ENCODE results near the gene STXBP5.

Gene STXBP5

GRCh38 chr6:147299035-147299434 is 94.8 kb downstream of the STXBP5 start:
- Histone ChIP-seq H3K4me1 (ENCODE audit: control insufficient read depth, insufficient read depth, low read length) (no peaks in the 10 kb centered on the region), H3K4me3 (ENCODE audit: low read length) (no peak overlapping the region), H3K36me3 (ENCODE audit: control insufficient read depth, insufficient read depth, low read length) (peaks cover 9% of the 10 kb centered on the region), H3K9ac (ENCODE audit: low read length) (no peak overlapping the region), H3K27me3 (ENCODE audit: control insufficient read depth, insufficient read depth, low read length) (no peaks in the 10 kb centered on the region), H3K27ac (ENCODE audit: low read depth, low read length) (no peak overlapping the region)

GRCh38 chr6:147301070-147301469 is 96.9 kb downstream of the STXBP5 start:
- Histone ChIP-seq H3K27ac (ENCODE audit: low read depth, low read length) (no peak overlapping the region), H3K4me3 (ENCODE audit: low read length) (no peak overlapping the region), H3K4me1 (ENCODE audit: control insufficient read depth, insufficient read depth, low read length) (no peaks in the 10 kb centered on the region), H3K36me3 (ENCODE audit: control insufficient read depth, insufficient read depth, low read length) (peaks cover 9% of the 10 kb centered on the region), H3K27me3 (ENCODE audit: control insufficient read depth, insufficient read depth, low read length) (no peaks in the 10 kb centered on the region), H3K9ac (ENCODE audit: low read length) (no peak overlapping the region)

DNA sequence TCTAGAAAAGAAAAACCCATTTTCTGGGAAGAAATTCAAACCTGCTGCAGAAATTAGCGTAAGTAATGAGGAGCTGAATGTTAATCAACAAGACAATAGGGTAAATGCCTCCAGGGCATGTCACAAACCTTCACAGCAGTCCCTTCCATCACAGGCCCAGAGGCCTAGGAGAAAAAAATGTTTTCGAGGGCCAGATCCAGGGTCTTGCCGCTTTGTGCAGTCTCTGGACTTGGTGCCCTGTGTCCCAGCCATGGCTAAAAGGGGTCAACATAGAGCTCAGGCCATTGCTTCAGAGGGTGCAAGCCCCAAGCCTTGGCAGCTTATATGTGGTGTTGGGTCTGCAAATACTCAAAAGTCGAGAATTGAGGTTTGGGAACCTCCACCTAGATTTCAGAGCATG is 99.8 kb downstream of the STXBP5 start:
- Histone ChIP-seq H3K36me3 (ENCODE audit: control insufficient read depth, insufficient read depth, low read length) (peaks cover 3% of the 10 kb centered on the region), H3K9ac (ENCODE audit: low read length) (no peak overlapping the region), H3K27me3 (ENCODE audit: control insufficient read depth, insufficient read depth, low read length) (no peaks in the 10 kb centered on the region), H3K4me3 (ENCODE audit: low read length) (no peak overlapping the region), H3K4me1 (ENCODE audit: control insufficient read depth, insufficient read depth, low read length) (no peaks in the 10 kb centered on the region), H3K27ac (ENCODE audit: low read depth, low read length) (no peak overlapping the region)

DNA sequence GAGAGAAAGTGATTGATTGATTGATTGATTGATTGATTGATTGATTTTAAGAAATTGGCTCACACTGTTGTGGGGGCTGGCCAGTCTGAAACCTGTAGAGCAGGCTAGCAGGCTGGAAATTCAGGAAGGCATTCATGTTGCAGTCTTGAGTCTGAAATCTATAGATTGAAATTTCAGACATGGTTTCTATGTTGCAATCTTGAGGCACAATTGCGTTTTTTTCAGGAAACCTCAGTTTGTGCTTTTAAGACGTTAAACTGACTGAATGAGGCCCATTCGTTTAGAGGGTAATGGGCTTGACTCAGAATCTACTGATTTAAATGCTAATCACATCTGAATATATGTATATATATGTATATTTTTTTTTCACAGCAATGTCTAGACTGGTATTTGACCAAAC is 106.3 kb downstream of the STXBP5 start:
- Histone ChIP-seq H3K9ac (ENCODE audit: low read length) (no peak overlapping the region), H3K27ac (ENCODE audit: low read depth, low read length) (no peak overlapping the region), H3K27me3 (ENCODE audit: control insufficient read depth, insufficient read depth, low read length) (no peaks in the 10 kb centered on the region), H3K4me1 (ENCODE audit: control insufficient read depth, insufficient read depth, low read length) (no peaks in the 10 kb centered on the region), H3K4me3 (ENCODE audit: low read length) (no peak overlapping the region), H3K36me3 (ENCODE audit: control insufficient read depth, insufficient read depth, low read length) (no peaks in the 10 kb centered on the region)

- Histone ChIP-seq H3K36me3 (ENCODE audit: control insufficient read depth, insufficient read depth, low read length) (no peaks in the 10 kb centered on the region), H3K27ac (ENCODE audit: low read depth, low read length) (no peak overlapping the region), H3K27me3 (ENCODE audit: control insufficient read depth, insufficient read depth, low read length) (no peaks in the 10 kb centered on the region), H3K4me1 (ENCODE audit: control insufficient read depth, insufficient read depth, low read length) (no peaks in the 10 kb centered on the region), H3K4me3 (ENCODE audit: low read length) (no peak overlapping the region), H3K9ac (ENCODE audit: low read length) (no peak overlapping the region)
Measured at GRCh38 chr6:147311218-147311617, 107.0 kb downstream of the STXBP5 start.

DNA sequence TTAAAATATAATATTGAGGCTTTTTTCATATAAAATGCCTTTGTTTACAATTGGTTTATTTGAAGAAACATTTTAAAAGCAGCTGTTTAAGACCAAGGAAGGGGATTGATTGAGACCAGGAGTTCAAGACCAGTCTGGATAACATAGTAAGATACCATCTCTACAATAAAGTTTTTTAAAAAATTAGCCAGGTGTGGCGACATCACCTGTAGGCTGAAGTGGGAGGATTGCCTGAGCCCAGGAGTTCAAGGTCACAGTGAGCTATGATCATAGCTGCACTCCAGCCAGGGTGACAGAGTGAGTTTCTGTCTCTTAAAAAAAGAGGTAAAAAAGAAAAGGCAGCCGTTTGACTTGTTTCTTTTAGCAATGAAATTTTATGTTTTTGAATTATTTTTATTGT is 117.0 kb downstream of the STXBP5 start:
- no peak overlapping the region for H3K27ac ChIP-seq (ENCODE audit: low read depth, low read length)
- H3K36me3 ChIP-seq (ENCODE audit: control insufficient read depth, insufficient read depth, low read length) = no peaks in the 10 kb centered on the region
- H3K9ac ChIP-seq (ENCODE audit: low read length) = no peak overlapping the region
- H3K4me1 ChIP-seq (ENCODE audit: control insufficient read depth, insufficient read depth, low read length) = no peaks in the 10 kb centered on the region
- no peak overlapping the region for H3K4me3 ChIP-seq (ENCODE audit: low read length)
- H3K27me3 ChIP-seq (ENCODE audit: control insufficient read depth, insufficient read depth, low read length) = no peaks in the 10 kb centered on the region

- H3K4me3 ChIP-seq (ENCODE audit: low read length) = no peak overlapping the region
Measured at GRCh38 chr6:147322299-147323162, 118.3 kb downstream of the STXBP5 start.

GRCh38 chr6:147325557-147325956 is 121.3 kb downstream of the STXBP5 start:
- H3K36me3 ChIP-seq (ENCODE audit: control insufficient read depth, insufficient read depth, low read length) = peaks cover 3% of the 10 kb centered on the region
- H3K27ac ChIP-seq (ENCODE audit: low read depth, low read length) = no peak overlapping the region

More at GRCh38 chr6:147322299-147323162, 118.3 kb downstream of the STXBP5 start:
- Histone ChIP-seq H3K4me1 (ENCODE audit: control insufficient read depth, insufficient read depth, low read length) (no peaks in the 10 kb centered on the region), H3K27me3 (ENCODE audit: control insufficient read depth, insufficient read depth, low read length) (no peaks in the 10 kb centered on the region), H3K9ac (ENCODE audit: low read length) (no peak overlapping the region), H3K36me3 (ENCODE audit: control insufficient read depth, insufficient read depth, low read length) (peaks cover 3% of the 10 kb centered on the region), H3K27ac (ENCODE audit: low read depth, low read length) (no peak overlapping the region)

DNA sequence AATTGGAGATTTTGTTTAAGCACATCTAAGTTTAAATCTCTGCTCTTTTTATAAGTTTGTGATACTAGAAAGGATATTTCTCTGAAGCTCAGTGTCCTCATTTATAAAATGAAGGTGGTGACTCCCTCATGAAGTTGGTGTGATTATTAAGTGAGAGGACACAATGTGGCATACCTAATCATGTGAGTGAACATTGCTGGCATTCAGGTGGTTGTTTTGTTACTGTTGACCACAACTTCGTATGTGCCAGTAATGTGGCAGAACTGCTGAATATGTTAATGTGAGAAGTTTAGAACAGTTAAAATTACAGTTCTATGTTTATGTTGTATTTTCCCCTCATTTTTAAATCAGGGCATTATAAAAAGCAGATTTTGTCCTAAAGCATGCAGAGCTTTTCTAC is 127.2 kb downstream of the STXBP5 start:
- Histone ChIP-seq H3K27ac (ENCODE audit: low read depth, low read length) (no peak overlapping the region), H3K36me3 (ENCODE audit: control insufficient read depth, insufficient read depth, low read length) (peaks cover 3% of the 10 kb centered on the region), H3K27me3 (ENCODE audit: control insufficient read depth, insufficient read depth, low read length) (no peaks in the 10 kb centered on the region)

More at GRCh38 chr6:147325557-147325956, 121.3 kb downstream of the STXBP5 start:
- Histone ChIP-seq H3K4me3 (ENCODE audit: low read length) (no peak overlapping the region), H3K27me3 (ENCODE audit: control insufficient read depth, insufficient read depth, low read length) (no peaks in the 10 kb centered on the region), H3K9ac (ENCODE audit: low read length) (no peak overlapping the region), H3K4me1 (ENCODE audit: control insufficient read depth, insufficient read depth, low read length) (no peaks in the 10 kb centered on the region)

DNA sequence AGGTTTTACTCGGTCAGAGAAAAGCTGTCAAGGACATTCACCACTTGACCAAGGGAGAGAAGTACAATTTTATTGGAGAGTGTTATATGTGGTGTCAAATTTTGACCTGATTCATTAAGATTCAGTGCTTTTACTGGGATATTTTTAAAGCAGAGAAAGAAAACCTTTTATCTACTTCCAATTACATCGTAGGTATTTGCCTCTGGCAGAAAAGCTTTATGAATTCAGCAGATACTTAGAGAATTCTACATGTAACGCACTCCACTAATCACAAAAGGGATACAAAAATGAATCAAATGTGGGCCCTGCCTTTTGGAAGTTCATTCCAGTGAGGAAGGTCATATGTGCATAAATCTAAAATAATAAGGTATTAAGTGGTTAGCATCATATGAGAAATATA is 133.7 kb downstream of the STXBP5 start:
- no peaks in the 10 kb centered on the region for H3K27me3 ChIP-seq (ENCODE audit: control insufficient read depth, insufficient read depth, low read length)
- H3K4me3 ChIP-seq (ENCODE audit: low read length) = no peak overlapping the region
- no peak overlapping the region for H3K27ac ChIP-seq (ENCODE audit: low read depth, low read length)
- no peaks in the 10 kb centered on the region for H3K36me3 ChIP-seq (ENCODE audit: control insufficient read depth, insufficient read depth, low read length)
- H3K4me1 ChIP-seq (ENCODE audit: control insufficient read depth, insufficient read depth, low read length) = no peaks in the 10 kb centered on the region
- H3K9ac ChIP-seq (ENCODE audit: low read length) = no peak overlapping the region

More for the DNA sequence above, 127.2 kb downstream of the STXBP5 start:
- Histone ChIP-seq H3K4me3 (ENCODE audit: low read length) (no peak overlapping the region), H3K9ac (ENCODE audit: low read length) (no peak overlapping the region), H3K4me1 (ENCODE audit: control insufficient read depth, insufficient read depth, low read length) (no peaks in the 10 kb centered on the region)

DNA sequence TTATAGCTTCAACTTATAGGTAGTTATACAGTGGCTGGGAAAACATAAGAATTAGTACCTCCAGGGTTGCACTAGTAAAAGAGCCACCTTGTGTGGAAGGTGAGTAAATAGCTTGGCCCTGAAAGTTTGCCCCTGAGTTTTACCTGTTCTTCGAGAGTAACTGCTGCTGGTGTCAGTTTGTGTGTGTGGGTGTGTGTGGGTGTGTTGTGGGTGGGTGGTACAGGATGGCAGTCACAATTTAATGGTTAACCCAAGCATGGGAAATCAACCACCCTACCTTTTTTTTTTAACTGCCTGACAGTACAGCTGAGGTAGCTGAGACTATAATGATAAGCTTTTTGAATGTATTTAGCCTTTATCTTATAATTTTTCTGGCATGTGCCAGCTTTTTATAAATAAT is 137.3 kb downstream of the STXBP5 start:
- no peaks in the 10 kb centered on the region for H3K36me3 ChIP-seq (ENCODE audit: control insufficient read depth, insufficient read depth, low read length)
- H3K4me3 ChIP-seq (ENCODE audit: low read length) = no peak overlapping the region
- H3K9ac ChIP-seq (ENCODE audit: low read length) = no peak overlapping the region
- H3K27ac ChIP-seq (ENCODE audit: low read depth, low read length) = no peak overlapping the region
- H3K4me1 ChIP-seq (ENCODE audit: control insufficient read depth, insufficient read depth, low read length) = no peaks in the 10 kb centered on the region
- H3K27me3 ChIP-seq (ENCODE audit: control insufficient read depth, insufficient read depth, low read length) = no peaks in the 10 kb centered on the region

GRCh38 chr6:147345902-147346301 is 141.7 kb downstream of the STXBP5 start:
- H3K4me3 ChIP-seq (ENCODE audit: low read length) = no peak overlapping the region
- no peak overlapping the region for H3K27ac ChIP-seq (ENCODE audit: low read depth, low read length)
- no peaks in the 10 kb centered on the region for H3K4me1 ChIP-seq (ENCODE audit: control insufficient read depth, insufficient read depth, low read length)
- H3K36me3 ChIP-seq (ENCODE audit: control insufficient read depth, insufficient read depth, low read length) = no peaks in the 10 kb centered on the region
- no peak overlapping the region for H3K9ac ChIP-seq (ENCODE audit: low read length)
- no peaks in the 10 kb centered on the region for H3K27me3 ChIP-seq (ENCODE audit: control insufficient read depth, insufficient read depth, low read length)

Measured in rectal smooth muscle tissue (tissue), 1 donor.